HG03558 (cell line): Measurements from ENCODE around the gene C16orf87.

Source experiments
- ATAC-seq: cut with Tn5 transposase; IDR thresholded peaks from one replicate; pipeline ENCODE4 v1.9.1; 2021; ENCODE audit warnings: moderate number of reproducible peaks; ENCODE audit not compliant: unreplicated experiment; ENCODE audit errors: extremely low read depth

C16orf87 gene

GRCh38 chr16:46844771-46845170, 13.8 kb upstream of the C16orf87 start:
- no peak for ATAC-seq

- ATAC-seq, result no peak
Measured at GRCh38 chr16:46843898-46844642, 13.1 kb upstream of the C16orf87 start.

- no peak for ATAC-seq
Measured at GRCh38 chr16:46842192-46842895, 11.4 kb upstream of the C16orf87 start.

DNA sequence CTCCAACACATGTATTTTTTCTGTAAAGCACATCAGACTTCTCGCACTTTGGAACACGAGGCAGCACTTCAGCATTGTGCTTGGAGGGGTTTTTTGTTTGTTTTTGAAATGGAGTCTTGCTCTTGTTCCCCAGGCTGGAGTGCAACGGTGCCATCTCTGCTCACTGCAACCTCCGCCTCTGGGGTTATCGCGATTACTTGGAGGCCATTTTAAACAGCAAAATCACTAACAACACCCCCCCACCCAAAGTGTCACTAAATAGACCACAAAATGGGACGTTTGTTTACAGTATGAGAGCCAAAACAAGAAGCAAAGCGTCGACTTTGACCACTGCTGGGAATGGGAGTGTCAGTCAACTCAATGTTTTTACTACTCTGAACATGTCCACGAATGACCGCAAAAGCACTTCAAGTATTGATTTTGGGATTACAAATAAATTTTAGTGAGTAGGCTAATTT, 9.0 kb upstream of the C16orf87 start:
- ATAC-seq, result no peak

- no peak for ATAC-seq
Measured at GRCh38 chr16:46836534-46837530, 5.9 kb upstream of the C16orf87 start.

DNA sequence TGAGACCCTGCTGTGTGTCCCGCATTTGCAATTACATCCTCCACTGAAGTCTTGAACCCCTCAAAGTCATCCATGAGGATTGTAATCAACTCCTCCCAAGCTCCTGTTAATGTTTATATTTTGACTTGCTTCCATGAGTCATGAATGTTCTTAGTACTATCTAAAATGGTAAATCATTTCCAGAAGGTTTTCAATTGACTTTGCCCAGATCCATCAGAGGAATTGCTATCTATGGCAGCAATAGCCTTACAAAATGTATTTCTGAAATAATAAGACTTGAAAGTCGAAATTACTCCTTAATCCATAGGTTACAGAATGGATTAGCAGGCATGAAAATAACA, 2.5 kb upstream of the C16orf87 start:
- ATAC-seq, result no peak

DNA sequence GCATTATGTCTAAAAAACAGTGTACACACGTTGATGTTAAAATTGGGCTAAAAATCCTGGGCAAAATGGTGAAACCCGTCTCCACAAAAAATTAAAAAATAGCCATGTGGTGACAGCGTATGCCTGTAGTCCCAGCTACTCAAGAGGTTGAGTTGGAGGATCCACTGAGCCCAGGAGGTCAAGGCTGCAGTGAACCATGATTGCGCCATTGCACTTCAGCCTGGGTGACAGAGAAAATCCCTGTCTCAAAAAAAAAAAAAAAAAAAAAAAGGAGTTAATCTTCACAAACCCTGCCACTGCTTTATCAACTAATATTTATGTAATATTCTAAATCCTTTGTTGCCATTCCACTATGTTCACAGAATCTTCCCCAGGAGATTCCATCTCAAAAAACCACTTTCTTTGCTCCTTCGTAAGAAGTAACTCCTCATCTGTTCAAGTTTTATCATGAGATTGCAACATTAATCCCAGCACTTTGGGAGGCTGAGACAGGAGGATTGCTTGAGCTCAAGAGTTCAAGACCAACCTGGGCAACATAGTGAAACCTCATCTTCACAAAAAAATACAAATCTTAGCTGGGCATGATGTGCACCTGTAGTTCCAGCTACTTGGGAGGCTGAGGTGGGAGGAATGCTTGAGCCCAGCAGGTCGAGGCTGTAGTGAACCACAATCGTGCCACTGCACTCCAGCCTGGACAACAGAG, 1.9 kb upstream of the C16orf87 start:
- no peak for ATAC-seq

DNA sequence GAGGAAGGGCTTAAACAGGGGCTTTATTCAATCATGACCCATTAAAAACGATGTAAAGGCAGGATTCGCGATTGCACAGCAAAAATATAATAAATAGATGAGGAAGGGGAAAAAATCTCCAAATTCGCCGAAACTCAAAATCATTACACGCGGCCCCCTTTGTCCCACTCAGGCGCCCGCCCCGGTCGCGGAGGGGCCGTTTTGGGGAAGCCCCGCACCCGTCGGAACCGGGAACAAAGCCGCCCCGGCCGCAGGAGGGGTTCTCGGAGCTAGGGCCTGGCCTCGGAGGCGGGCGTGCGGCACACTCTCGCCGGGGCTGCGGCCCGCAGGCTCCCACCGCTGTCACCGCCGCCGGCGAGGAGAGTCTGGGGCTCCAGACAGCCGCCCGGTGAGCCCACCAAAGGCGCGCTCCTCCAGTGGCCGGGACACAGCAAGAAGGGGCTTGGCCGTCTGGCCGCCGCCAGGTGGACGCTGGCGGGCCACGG, 521 bp downstream of the C16orf87 start:
- ATAC-seq, result peak; percentile 5

DNA sequence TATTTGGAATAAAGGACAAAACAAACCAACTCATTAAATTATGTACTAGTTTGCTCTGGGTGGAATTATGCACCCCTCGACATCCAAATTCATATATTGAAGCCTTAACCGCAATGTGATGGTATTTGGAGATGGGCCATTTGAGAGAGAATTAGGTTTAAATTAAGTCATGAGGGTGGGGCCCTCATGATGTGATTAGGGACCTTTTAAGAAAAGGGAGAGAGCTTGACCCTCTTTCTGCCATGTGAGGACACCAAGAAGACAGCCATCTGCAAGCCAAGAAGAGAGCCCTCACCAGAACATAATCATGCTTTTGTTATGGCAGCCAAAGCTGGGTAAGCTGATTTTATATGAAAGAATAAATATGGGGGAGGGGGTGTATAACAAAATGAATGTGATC, 2.0 kb downstream of the C16orf87 start:
- no peak for ATAC-seq

- no peak for ATAC-seq
Measured at GRCh38 chr16:46828292-46828691, 2.7 kb downstream of the C16orf87 start.

DNA sequence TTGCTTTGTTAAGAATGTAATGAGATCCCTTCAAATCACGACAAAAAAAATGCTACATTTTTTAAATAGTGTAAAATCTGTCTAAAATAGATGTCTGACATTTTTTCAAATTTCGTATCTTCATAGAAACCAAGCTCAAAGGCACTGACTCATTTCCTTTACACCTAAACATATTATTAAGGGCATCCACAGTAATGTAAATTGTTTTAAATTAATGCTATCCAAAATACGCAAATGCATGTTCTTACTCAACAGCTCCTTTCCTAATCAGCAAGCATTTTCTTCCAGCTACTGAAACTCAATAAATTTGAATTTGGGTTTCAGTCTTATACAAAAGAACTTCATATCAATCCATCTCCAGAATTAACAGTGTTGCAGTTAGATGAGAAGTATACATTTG, 4.3 kb downstream of the C16orf87 start:
- ATAC-seq, result no peak

- peak; percentile 83 for ATAC-seq
Measured at GRCh38 chr16:46822270-46822669, 8.7 kb downstream of the C16orf87 start.

- ATAC-seq, result no peak
Measured at GRCh38 chr16:46817961-46818360, 13.0 kb downstream of the C16orf87 start.

GRCh38 chr16:46814790-46815189, 16.2 kb downstream of the C16orf87 start:
- no peak for ATAC-seq

DNA sequence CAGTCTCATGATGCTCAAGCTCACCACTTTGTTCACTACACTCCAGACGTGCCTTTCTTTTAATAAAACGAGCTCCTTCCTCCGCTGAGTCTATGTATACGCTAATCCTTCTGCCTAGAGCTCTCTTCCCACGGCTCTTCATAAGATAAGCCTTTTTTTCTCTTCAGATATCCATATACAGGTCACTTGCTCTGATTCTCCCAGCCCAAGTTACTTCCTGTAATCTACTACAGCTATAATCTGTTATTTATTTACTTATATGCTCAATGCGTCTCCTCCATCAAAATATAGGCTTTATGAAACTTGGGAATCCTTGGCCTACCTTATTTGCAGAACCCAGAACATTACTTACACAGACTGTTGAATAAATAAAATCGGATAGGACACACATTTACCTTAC, 17.4 kb downstream of the C16orf87 start:
- no peak for ATAC-seq

- ATAC-seq, result no peak
Measured at GRCh38 chr16:46812781-46813540, 18.0 kb downstream of the C16orf87 start.

GRCh38 chr16:46811682-46812081, 19.3 kb downstream of the C16orf87 start:
- ATAC-seq, result no peak

GRCh38 chr16:46808997-46809396, 22.0 kb downstream of the C16orf87 start:
- peak; percentile 66 for ATAC-seq

- no peak for ATAC-seq
Measured at GRCh38 chr16:46807336-46807735, 23.6 kb downstream of the C16orf87 start.
